IMR-90 (cell line): ENCODE data around the gene LTBP1. TPM values are rescaled to one million over a fixed set of nuclear protein-coding genes. Genes with fewer than 3 reads are reported as not detected.

Experiments
- ATAC-seq: fragments of 200-7000 bp; cut with Tn5 transposase; 2 replicates; pipeline ENCODE4 v1.9.1; 2020; ENCODE audit warnings: low read depth, mild to moderate bottlenecking, moderate library complexity
- BruUV-seq: library from RNA; stranded (reverse); fragments of 400-500 nt; replicated peaks from 2 replicates; lab custom pipeline; 2021; lab: Mats Ljungman, UMichigan
- CTCF ChIA-PET: fragments of 300-600 bp; formaldehyde crosslinking; extraction: SDS; loops from one replicate; lab custom pipeline; 2021; ENCODE audit warnings: antibody characterized with exemption; lab: Yijun Ruan, JAX
- POLR2A ChIA-PET: fragments of 300-600 bp; sonication (Branson Sonifier 250); formaldehyde crosslinking; loops from one replicate; lab custom pipeline; 2022; ENCODE audit warnings: antibody characterized with exemption; ENCODE audit not compliant: unreplicated experiment; lab: Charles Lee
- DNase-seq: peaks from one replicate; pipeline ENCODE4 v3.0.0; 2013
- H2AFZ ChIP-seq: replicated peaks from 2 replicates; pipeline ENCODE3; 2013; ENCODE audit warnings: low read length, mild to moderate bottlenecking; ENCODE audit not compliant: poor library complexity
- H2AK5ac ChIP-seq: 2 replicates; pipeline ENCODE4 v1.6.1; 2013; ENCODE audit warnings: low read depth, low read length, inconsistent platforms
- H2AK9ac ChIP-seq: replicated peaks from 2 replicates; pipeline ENCODE3; 2013; ENCODE audit warnings: mild to moderate bottlenecking, low read depth, low read length, moderate library complexity; ENCODE audit not compliant: poor library complexity
- H2BK120ac ChIP-seq: 2 replicates; pipeline ENCODE4 v1.6.1; 2013; ENCODE audit warnings: low read depth, low read length, inconsistent platforms
- H2BK15ac ChIP-seq: 3 replicates; pipeline ENCODE4 v1.6.1; 2013; ENCODE audit warnings: low read depth, low read length, inconsistent platforms
- H2BK20ac ChIP-seq: 2 replicates; pipeline ENCODE4 v1.6.1; 2013; ENCODE audit warnings: low read depth, mild to moderate bottlenecking, inconsistent platforms, low read length, moderate library complexity
- H2BK5ac ChIP-seq: 2 replicates; pipeline ENCODE4 v1.6.1; 2013; ENCODE audit warnings: mild to moderate bottlenecking, low read depth, low read length, inconsistent platforms; ENCODE audit not compliant: poor library complexity, severe bottlenecking
- H3K14ac ChIP-seq: replicated peaks from 2 replicates; pipeline ENCODE4 v1.6.1; 2013; ENCODE audit warnings: low read depth, low read length, inconsistent platforms
- H3K18ac ChIP-seq: 2 replicates; pipeline ENCODE4 v1.6.1; 2013; ENCODE audit warnings: low read depth, low read length, control low read depth
- H3K23ac ChIP-seq: 2 replicates; pipeline ENCODE4 v1.6.1; 2013; ENCODE audit warnings: low read depth, low read length, inconsistent platforms
- H3K27ac ChIP-seq: 2 replicates; pipeline ENCODE4 v1.5.1; 2013; ENCODE audit warnings: mild to moderate bottlenecking, control low read depth, low read length; ENCODE audit not compliant: insufficient read depth
- H3K27me3 ChIP-seq: 2 replicates; pipeline ENCODE4 v1.6.1; 2013; ENCODE audit warnings: low read length; ENCODE audit not compliant: control insufficient read depth, insufficient read depth
- H3K36me3 ChIP-seq: 2 replicates; pipeline ENCODE4 v1.6.1; 2013; ENCODE audit warnings: low read length, mixed read lengths; ENCODE audit not compliant: control insufficient read depth, insufficient read depth
- H3K4ac ChIP-seq: 2 replicates; pipeline ENCODE4 v1.6.1; 2013; ENCODE audit warnings: low read depth, low read length, inconsistent platforms
- H3K4me1 ChIP-seq: 2 replicates; pipeline ENCODE4 v1.6.1; 2013; ENCODE audit warnings: low read length, mixed read lengths; ENCODE audit not compliant: control insufficient read depth, insufficient read depth
- H3K4me2 ChIP-seq: 2 replicates; pipeline ENCODE4 v1.6.1; 2013; ENCODE audit warnings: low read depth, mild to moderate bottlenecking, control low read depth, low read length, moderate library complexity
- H3K4me3 ChIP-seq: 2 replicates; pipeline ENCODE4 v1.5.1; 2013; ENCODE audit warnings: low read depth, mild to moderate bottlenecking, control low read depth, low read length, moderate library complexity; ENCODE audit not compliant: insufficient read depth
- H3K56ac ChIP-seq: 2 replicates; pipeline ENCODE4 v1.6.1; 2013; ENCODE audit warnings: low read length, inconsistent platforms; ENCODE audit not compliant: insufficient read depth; ENCODE audit errors: extremely low read depth
- H3K79me1 ChIP-seq, 2 experiments: 2 replicates each; pipeline ENCODE4 v1.6.1; 2013; ENCODE audit warnings: low read length in 2 of 2, inconsistent platforms in 1 of 2, low read depth in 1 of 2
- H3K9ac ChIP-seq: 2 replicates; pipeline ENCODE4 v1.6.1; 2013; ENCODE audit warnings: low read depth, low read length, control low read depth
- H3K9me1 ChIP-seq: 2 replicates; pipeline ENCODE4 v1.6.1; 2013; ENCODE audit warnings: low read length, inconsistent platforms; ENCODE audit not compliant: insufficient read depth
- H3K9me3 ChIP-seq: 2 replicates; pipeline ENCODE4 v1.6.1; 2013; ENCODE audit warnings: low read length; ENCODE audit not compliant: control insufficient read depth, insufficient read depth
- H4K20me1 ChIP-seq: 2 replicates; pipeline ENCODE4 v1.6.1; 2013; ENCODE audit warnings: low read length, inconsistent platforms; ENCODE audit not compliant: insufficient read depth
- H4K5ac ChIP-seq: 2 replicates; pipeline ENCODE4 v1.6.1; 2013; ENCODE audit warnings: mild to moderate bottlenecking, low read depth, low read length, control low read depth
- H4K8ac ChIP-seq, 2 experiments: 2 replicates each; pipeline ENCODE4 v1.6.1; 2013; ENCODE audit warnings: low read depth in 2 of 2, low read length in 2 of 2, control low read depth in 1 of 2, inconsistent platforms in 1 of 2
- H4K91ac ChIP-seq: 2 replicates; pipeline ENCODE4 v1.6.1; 2013; ENCODE audit warnings: low read depth, low read length, inconsistent platforms; ENCODE audit not compliant: insufficient read depth
- BHLHE40 ChIP-seq: fragments of 150-350 bp; IDR thresholded peaks from 2 replicates; pipeline ENCODE4 v1.6.1; 2016; ENCODE audit warnings: mild to moderate bottlenecking, low read depth, low read length
- CEBPB ChIP-seq: IDR thresholded peaks from 2 replicates; pipeline ENCODE4 v1.6.1; 2012; ENCODE audit warnings: low read depth, low read length, improper control_type of control experiment
- CHD1 ChIP-seq: IDR thresholded peaks from 2 replicates; pipeline ENCODE4 v1.6.1; 2012; ENCODE audit warnings: low read depth, low read length, improper control_type of control experiment
- FOS ChIP-seq: fragments of 150-350 bp; IDR thresholded peaks from 2 replicates; pipeline ENCODE4 v1.6.1; 2016; ENCODE audit warnings: low read depth, low read length
- MAZ ChIP-seq: IDR thresholded peaks from 2 replicates; pipeline ENCODE4 v1.6.1; 2012; ENCODE audit warnings: low read depth, mild to moderate bottlenecking, low read length, improper control_type of control experiment, moderate library complexity, borderline replicate concordance
- MXI1 ChIP-seq: IDR thresholded peaks from 2 replicates; pipeline ENCODE4 v1.6.1; 2012; ENCODE audit warnings: low read depth, mild to moderate bottlenecking, low read length, moderate library complexity, borderline replicate concordance
- NFE2L2 ChIP-seq: fragments of 150-350 bp; IDR thresholded peaks from 2 replicates; pipeline ENCODE4 v1.6.1; 2016; ENCODE audit warnings: low read depth, mild to moderate bottlenecking, low read length
- RCOR1 ChIP-seq: IDR thresholded peaks from 2 replicates; pipeline ENCODE4 v1.6.1; 2012; ENCODE audit warnings: mild to moderate bottlenecking, low read length, improper control_type of control experiment; ENCODE audit not compliant: insufficient replicate concordance
- SMC3 ChIP-seq: fragments of 150-350 bp; IDR thresholded peaks from 2 replicates; pipeline ENCODE4 v1.6.1; 2016; ENCODE audit warnings: low read depth, mild to moderate bottlenecking, antibody characterized with exemption, low read length, moderate library complexity
- dilution Hi-C: fragments of 300-500 bp; cut with HindIII; formaldehyde crosslinking; loops from one replicate; pipeline ENCODE4 v1.14.3; 2018; ENCODE audit warnings: low sequenced_read_pairs; ENCODE audit not compliant: unreplicated experiment
- in situ Hi-C: fragments of 300-500 bp; cut with MboI; formaldehyde crosslinking; loops from 3 replicates; pipeline ENCODE4 v1.14.3; 2019; ENCODE audit warnings: low sequenced_read_pairs, inconsistent platforms, mixed read lengths
- intact Hi-C: fragments of 100-400 bp; cut with micrococcal nuclease; formaldehyde crosslinking; loops from 2 replicates; pipeline ENCODE4 v1.10.0; 2022
- polyA plus RNA-seq, 3 experiments: library from polyadenylated mRNA; depleted of rRNA; stranded (reverse); fragments of >200 nt; gene quantifications; 2 replicates each; pipeline ENCODE4 v1.2.3, GENCODE V29; 2012; ENCODE audit warnings: low replicate concordance in 1 of 3
- total RNA-seq: library from RNA; depleted of rRNA; stranded (reverse); fragments of >200 nt; gene quantifications from 2 replicates; pipeline ENCODE4 v1.2.3, GENCODE V29; 2012
- TF ChIP-seq, protein P1 (sequence below): fragments of 150-350 bp; IDR thresholded peaks from 2 replicates; pipeline ENCODE4 v1.6.1; 2016; ENCODE audit warnings: low read depth, mild to moderate bottlenecking, low read length, moderate library complexity, borderline replicate concordance

LTBP1 gene
- total and polyA plus RNA-seq, 2 of the 4 experiments (the other 2 are of a cell fraction) = 235 to 326 TPM

DNA sequence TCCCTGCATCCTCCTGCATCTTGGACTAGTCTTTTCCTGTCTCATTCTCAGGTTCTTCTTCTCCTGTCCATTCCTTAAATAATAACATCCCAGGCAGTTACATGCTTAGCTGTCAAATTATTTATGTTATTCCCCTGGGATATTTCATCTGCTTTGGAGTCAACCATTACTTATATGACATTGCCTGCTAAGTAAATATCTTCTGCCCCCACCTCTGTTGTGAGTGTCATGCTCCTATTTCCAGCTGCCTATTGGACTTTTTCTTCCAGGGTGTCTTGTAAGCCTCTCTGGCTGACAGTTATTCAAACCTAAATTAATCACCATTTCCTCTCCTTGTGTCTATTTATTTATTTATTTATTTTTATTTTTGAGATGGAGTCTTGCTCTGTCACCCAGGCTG lies 405.0 kb downstream of the LTBP1 start:
- Histone ChIP-seq H3K4me1 (no peaks in the 10 kb centered on the region), H3K4ac (no peak overlapping the region), H3K4me2 (no peak overlapping the region), H3K36me3 (peaks cover 50% of the 10 kb centered on the region), H3K23ac (no peak overlapping the region), H3K79me1 (peaks cover 0 to 28% of the 10 kb centered on the region in 2 experiments; a peak in 3 of 4 replicates), H2BK5ac (no peak overlapping the region), H3K14ac (no peak overlapping the region), H3K56ac (no peak overlapping the region), H3K9ac (no peak overlapping the region), H2BK120ac (no peak overlapping the region), H3K27me3 (no peaks in the 10 kb centered on the region), H3K4me3 (no peak overlapping the region), H2AFZ (no peak overlapping the region), H3K27ac (no peak overlapping the region), H4K91ac (no peak overlapping the region), H3K18ac (no peak overlapping the region), H3K9me3 (peaks cover 8% of the 10 kb centered on the region), H4K20me1 (no peaks in the 10 kb centered on the region), H3K9me1 (no peaks in the 10 kb centered on the region), H2BK15ac (no peak overlapping the region), H4K5ac (no peak overlapping the region), H2AK9ac (no peak overlapping the region), H2BK20ac (no peak overlapping the region), H2AK5ac (no peak overlapping the region), H4K8ac (no peak overlapping the region)
- in situ Hi-C loops (no loop called here), intact Hi-C loops (no loop called here), dilution Hi-C loops (no loop called here)
- DNase-seq (no peak), ATAC-seq (no peak)
- CTCF ChIA-PET = no interaction called here
- no TSS peak for BruUV-seq
- TF ChIP-seq MXI1 (no peak), SMC3 (no peak), MAZ (no peak), CHD1 (no peak), BHLHE40 (no peak), FOS (no peak), RCOR1 (no peak), CEBPB (no peak), NFE2L2 (no peak)
- TF ChIP-seq, protein P1, sequence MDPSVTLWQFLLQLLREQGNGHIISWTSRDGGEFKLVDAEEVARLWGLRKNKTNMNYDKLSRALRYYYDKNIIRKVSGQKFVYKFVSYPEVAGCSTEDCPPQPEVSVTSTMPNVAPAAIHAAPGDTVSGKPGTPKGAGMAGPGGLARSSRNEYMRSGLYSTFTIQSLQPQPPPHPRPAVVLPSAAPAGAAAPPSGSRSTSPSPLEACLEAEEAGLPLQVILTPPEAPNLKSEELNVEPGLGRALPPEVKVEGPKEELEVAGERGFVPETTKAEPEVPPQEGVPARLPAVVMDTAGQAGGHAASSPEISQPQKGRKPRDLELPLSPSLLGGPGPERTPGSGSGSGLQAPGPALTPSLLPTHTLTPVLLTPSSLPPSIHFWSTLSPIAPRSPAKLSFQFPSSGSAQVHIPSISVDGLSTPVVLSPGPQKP = no peak
- POLR2A ChIA-PET = no interaction called here
